NCI-H2171 treated with DMSO at 0.1 percent for 48 hours (cell line): ENCODE measurements around the gene PIP5K1C.

Experiments
- DNase-seq: peaks from one replicate; lab custom pipeline; 2025; lab: John Stamatoyannopoulos, UW

PIP5K1C gene

GRCh38 chr19:3626473-3627350 lies 73.6 kb downstream of the PIP5K1C start, which contains the start of gene CACTIN:
CACTIN (minus strand) TSS chr19:3626790; CDS start chr19:3626762, 28 bp downstream.
- peak; percentile 99 for DNase-seq

GRCh38 chr19:3625996-3626472 lies 74.2 kb downstream of the PIP5K1C start:
- DNase-seq, result no peak

- no peak for DNase-seq
Measured at GRCh38 chr19:3623716-3624115, 76.6 kb downstream of the PIP5K1C start.

- DNase-seq, result no peak
Measured at GRCh38 chr19:3622224-3622623, 78.0 kb downstream of the PIP5K1C start.

GRCh38 chr19:3621689-3622088 lies 78.6 kb downstream of the PIP5K1C start:
- DNase-seq, result no peak

GRCh38 chr19:3620817-3621547 lies 79.3 kb downstream of the PIP5K1C start:
- DNase-seq, result no peak

- DNase-seq, result no peak
Measured at GRCh38 chr19:3620145-3620816, 80.0 kb downstream of the PIP5K1C start.

- DNase-seq, result no peak
Measured at GRCh38 chr19:3619631-3620012, 80.6 kb downstream of the PIP5K1C start.

GRCh38 chr19:3618811-3619630 lies 81.2 kb downstream of the PIP5K1C start:
- DNase-seq, result no peak

- no peak for DNase-seq
Measured at GRCh38 chr19:3618144-3618810, 82.0 kb downstream of the PIP5K1C start.

GRCh38 chr19:3617463-3617862 lies 82.8 kb downstream of the PIP5K1C start:
- DNase-seq, result no peak

- DNase-seq, result no peak
Measured at GRCh38 chr19:3615524-3616135, 84.6 kb downstream of the PIP5K1C start.

- no peak for DNase-seq
Measured at GRCh38 chr19:3614858-3615505, 85.3 kb downstream of the PIP5K1C start.

GRCh38 chr19:3613818-3614661 lies 86.2 kb downstream of the PIP5K1C start:
- DNase-seq, result no peak

- no peak for DNase-seq
Measured at GRCh38 chr19:3612901-3613741, 87.1 kb downstream of the PIP5K1C start.

GRCh38 chr19:3612330-3612729 lies 87.9 kb downstream of the PIP5K1C start:
- no peak for DNase-seq

- DNase-seq, result no peak
Measured at GRCh38 chr19:3611841-3612240, 88.4 kb downstream of the PIP5K1C start.
